GM21723 (cell line): ENCODE data around the gene CCDC184.
A peak's percentile ranks its signal among the peaks of the same experiment; 100 is the strongest.

ENCODE experiments used
- ATAC-seq: cut with Tn5 transposase; IDR thresholded peaks from one replicate; pipeline ENCODE4 v1.9.1; 2021; ENCODE audit warnings: mild to moderate bottlenecking, moderate library complexity; ENCODE audit not compliant: unreplicated experiment

CCDC184 gene

GRCh38 chr12:48177982-48178381, 5.5 kb upstream of the CCDC184 start:
- ATAC-seq, result no peak

- ATAC-seq, result no peak
These were observed 4.0 kb upstream of the CCDC184 start for GRCh38 chr12:48179466-48179865.

- no peak for ATAC-seq
These were observed 3.0 kb upstream of the CCDC184 start for GRCh38 chr12:48180424-48180823.

GRCh38 chr12:48180857-48181495, 2.5 kb upstream of the CCDC184 start:
- no peak for ATAC-seq

GRCh38 chr12:48182631-48183030, 813 bp upstream of the CCDC184 start:
- ATAC-seq, result no peak

GRCh38 chr12:48183876-48184548, 568 bp downstream of the CCDC184 start:
- ATAC-seq, result no peak

GRCh38 chr12:48184549-48184922, 1.1 kb downstream of the CCDC184 start:
- ATAC-seq, result no peak

- no peak for ATAC-seq
These were observed 1.9 kb downstream of the CCDC184 start for GRCh38 chr12:48185181-48185919.

GRCh38 chr12:48187916-48188695, 4.7 kb downstream of the CCDC184 start:
- ATAC-seq, result no peak

GRCh38 chr12:48189331-48190125, 6.1 kb downstream of the CCDC184 start:
- peak; percentile 83 for ATAC-seq

- ATAC-seq, result no peak
These were observed 7.7 kb downstream of the CCDC184 start for GRCh38 chr12:48191096-48191495.

- ATAC-seq, result no peak
These were observed 9.4 kb downstream of the CCDC184 start for GRCh38 chr12:48192861-48193260.

- ATAC-seq, result no peak
These were observed 10.2 kb downstream of the CCDC184 start for GRCh38 chr12:48193623-48194022.

- no peak for ATAC-seq
These were observed 11.4 kb downstream of the CCDC184 start for GRCh38 chr12:48194799-48195201.

GRCh38 chr12:48197549-48197970, 14.1 kb downstream of the CCDC184 start:
- ATAC-seq, result peak; percentile 36

- peak; percentile 99 for ATAC-seq
These were observed 14.7 kb downstream of the CCDC184 start for GRCh38 chr12:48197971-48198671.

- ATAC-seq, result peak; percentile 15
These were observed 15.2 kb downstream of the CCDC184 start for GRCh38 chr12:48198672-48198971.

GRCh38 chr12:48198985-48199384, 15.5 kb downstream of the CCDC184 start:
- ATAC-seq, result no peak

GRCh38 chr12:48199774-48200221, 16.4 kb downstream of the CCDC184 start:
- ATAC-seq, result no peak

GRCh38 chr12:48201091-48201490, 17.6 kb downstream of the CCDC184 start:
- ATAC-seq, result no peak
